ENCODE results near the gene WDR7.

WDR7 gene

GRCh38 chr18:56716692-56717146 is 65.6 kb downstream of the WDR7 start:
- Histone ChIP-seq H3K4me3 (ENCODE audit: low read depth in 1 of 2, low read length in 2 of 2) (no peak overlapping the region), H3K27ac (ENCODE audit: low read depth, low read length) (no peak overlapping the region), H3K27me3 (ENCODE audit: control insufficient read depth in 1 of 2, insufficient read depth in 2 of 2, low read length in 2 of 2) (no peaks in the 10 kb centered on the region), H3K9me3 (ENCODE audit: control insufficient read depth in 1 of 2, low read length in 2 of 2) (no peaks in the 10 kb centered on the region), H3K36me3 (ENCODE audit: control insufficient read depth in 1 of 2, insufficient read depth in 2 of 2, low read length in 2 of 2) (peaks cover 0 to 3% of the 10 kb centered on the region in 2 donors), H3K9ac (ENCODE audit: low read depth in 1 of 2, low read length in 2 of 2) (no peak overlapping the region), H3K4me1 (ENCODE audit: control insufficient read depth in 1 of 2, insufficient read depth in 2 of 2, low read length in 2 of 2) (no peaks in the 10 kb centered on the region)

GRCh38 chr18:56721031-56721430 is 69.9 kb downstream of the WDR7 start:
- no peak overlapping the region for H3K9ac ChIP-seq (ENCODE audit: low read depth in 1 of 2, low read length in 2 of 2)
- H3K27ac ChIP-seq (ENCODE audit: low read depth, low read length) = no peak overlapping the region
- no peaks in the 10 kb centered on the region for H3K9me3 ChIP-seq (ENCODE audit: control insufficient read depth in 1 of 2, low read length in 2 of 2)
- no peak overlapping the region for H3K4me3 ChIP-seq (ENCODE audit: low read depth in 1 of 2, low read length in 2 of 2)
- peaks cover 0 to 4% of the 10 kb centered on the region in 2 donors for H3K36me3 ChIP-seq (ENCODE audit: control insufficient read depth in 1 of 2, insufficient read depth in 2 of 2, low read length in 2 of 2)
- no peaks in the 10 kb centered on the region for H3K4me1 ChIP-seq (ENCODE audit: control insufficient read depth in 1 of 2, insufficient read depth in 2 of 2, low read length in 2 of 2)
- no peaks in the 10 kb centered on the region for H3K27me3 ChIP-seq (ENCODE audit: control insufficient read depth in 1 of 2, insufficient read depth in 2 of 2, low read length in 2 of 2)

GRCh38 chr18:56721491-56721890 is 70.3 kb downstream of the WDR7 start:
- peaks cover 0 to 4% of the 10 kb centered on the region in 2 donors for H3K36me3 ChIP-seq (ENCODE audit: control insufficient read depth in 1 of 2, insufficient read depth in 2 of 2, low read length in 2 of 2)

GRCh38 chr18:56722518-56722917 is 71.4 kb downstream of the WDR7 start:
- Histone ChIP-seq H3K27ac (ENCODE audit: low read depth, low read length) (no peak overlapping the region), H3K9ac (ENCODE audit: low read depth in 1 of 2, low read length in 2 of 2) (no peak overlapping the region), H3K4me1 (ENCODE audit: control insufficient read depth in 1 of 2, insufficient read depth in 2 of 2, low read length in 2 of 2) (no peaks in the 10 kb centered on the region), H3K4me3 (ENCODE audit: low read depth in 1 of 2, low read length in 2 of 2) (no peak overlapping the region), H3K9me3 (ENCODE audit: control insufficient read depth in 1 of 2, low read length in 2 of 2) (no peaks in the 10 kb centered on the region), H3K36me3 (ENCODE audit: control insufficient read depth in 1 of 2, insufficient read depth in 2 of 2, low read length in 2 of 2) (peaks cover 0 to 4% of the 10 kb centered on the region in 2 donors), H3K27me3 (ENCODE audit: control insufficient read depth in 1 of 2, insufficient read depth in 2 of 2, low read length in 2 of 2) (no peaks in the 10 kb centered on the region)

More at GRCh38 chr18:56721491-56721890, 70.3 kb downstream of the WDR7 start:
- Histone ChIP-seq H3K27ac (ENCODE audit: low read depth, low read length) (no peak overlapping the region), H3K9ac (ENCODE audit: low read depth in 1 of 2, low read length in 2 of 2) (no peak overlapping the region), H3K27me3 (ENCODE audit: control insufficient read depth in 1 of 2, insufficient read depth in 2 of 2, low read length in 2 of 2) (no peaks in the 10 kb centered on the region), H3K4me1 (ENCODE audit: control insufficient read depth in 1 of 2, insufficient read depth in 2 of 2, low read length in 2 of 2) (no peaks in the 10 kb centered on the region), H3K4me3 (ENCODE audit: low read depth in 1 of 2, low read length in 2 of 2) (no peak overlapping the region), H3K9me3 (ENCODE audit: control insufficient read depth in 1 of 2, low read length in 2 of 2) (no peaks in the 10 kb centered on the region)

GRCh38 chr18:56723068-56723467 is 71.9 kb downstream of the WDR7 start:
- no peak overlapping the region for H3K4me3 ChIP-seq (ENCODE audit: low read depth in 1 of 2, low read length in 2 of 2)
- H3K27ac ChIP-seq (ENCODE audit: low read depth, low read length) = no peak overlapping the region
- peaks cover 0 to 4% of the 10 kb centered on the region in 2 donors for H3K36me3 ChIP-seq (ENCODE audit: control insufficient read depth in 1 of 2, insufficient read depth in 2 of 2, low read length in 2 of 2)
- H3K9me3 ChIP-seq (ENCODE audit: control insufficient read depth in 1 of 2, low read length in 2 of 2) = no peaks in the 10 kb centered on the region
- no peaks in the 10 kb centered on the region for H3K27me3 ChIP-seq (ENCODE audit: control insufficient read depth in 1 of 2, insufficient read depth in 2 of 2, low read length in 2 of 2)
- no peak overlapping the region for H3K9ac ChIP-seq (ENCODE audit: low read depth in 1 of 2, low read length in 2 of 2)
- H3K4me1 ChIP-seq (ENCODE audit: control insufficient read depth in 1 of 2, insufficient read depth in 2 of 2, low read length in 2 of 2) = no peaks in the 10 kb centered on the region

- Histone ChIP-seq H3K27me3 (ENCODE audit: control insufficient read depth in 1 of 2, insufficient read depth in 2 of 2, low read length in 2 of 2) (no peaks in the 10 kb centered on the region), H3K4me3 (ENCODE audit: low read depth in 1 of 2, low read length in 2 of 2) (no peak overlapping the region), H3K4me1 (ENCODE audit: control insufficient read depth in 1 of 2, insufficient read depth in 2 of 2, low read length in 2 of 2) (peaks cover 1 to 5% of the 10 kb centered on the region in 2 donors), H3K9me3 (ENCODE audit: control insufficient read depth in 1 of 2, low read length in 2 of 2) (no peaks in the 10 kb centered on the region), H3K9ac (ENCODE audit: low read depth in 1 of 2, low read length in 2 of 2) (no peak overlapping the region), H3K36me3 (ENCODE audit: control insufficient read depth in 1 of 2, insufficient read depth in 2 of 2, low read length in 2 of 2) (peaks cover 0 to 10% of the 10 kb centered on the region in 2 donors), H3K27ac (ENCODE audit: low read depth, low read length) (no peak overlapping the region)
Observed at GRCh38 chr18:56723706-56724105, 72.5 kb downstream of the WDR7 start.

GRCh38 chr18:56726906-56727305 is 75.7 kb downstream of the WDR7 start:
- Histone ChIP-seq H3K27me3 (ENCODE audit: control insufficient read depth in 1 of 2, insufficient read depth in 2 of 2, low read length in 2 of 2) (no peaks in the 10 kb centered on the region), H3K9me3 (ENCODE audit: control insufficient read depth in 1 of 2, low read length in 2 of 2) (no peaks in the 10 kb centered on the region), H3K4me3 (ENCODE audit: low read depth in 1 of 2, low read length in 2 of 2) (no peak overlapping the region), H3K4me1 (ENCODE audit: control insufficient read depth in 1 of 2, insufficient read depth in 2 of 2, low read length in 2 of 2) (peaks cover 3 to 5% of the 10 kb centered on the region in 2 donors), H3K9ac (ENCODE audit: low read depth in 1 of 2, low read length in 2 of 2) (no peak overlapping the region), H3K27ac (ENCODE audit: low read depth, low read length) (no peak overlapping the region), H3K36me3 (ENCODE audit: control insufficient read depth in 1 of 2, insufficient read depth in 2 of 2, low read length in 2 of 2) (peaks cover 4 to 6% of the 10 kb centered on the region in 2 donors)

GRCh38 chr18:56727399-56727798 is 76.2 kb downstream of the WDR7 start:
- Histone ChIP-seq H3K4me3 (ENCODE audit: low read depth in 1 of 2, low read length in 2 of 2) (no peak overlapping the region), H3K27ac (ENCODE audit: low read depth, low read length) (no peak overlapping the region), H3K9ac (ENCODE audit: low read depth in 1 of 2, low read length in 2 of 2) (no peak overlapping the region), H3K36me3 (ENCODE audit: control insufficient read depth in 1 of 2, insufficient read depth in 2 of 2, low read length in 2 of 2) (peaks cover 4 to 6% of the 10 kb centered on the region in 2 donors), H3K4me1 (ENCODE audit: control insufficient read depth in 1 of 2, insufficient read depth in 2 of 2, low read length in 2 of 2) (peaks cover 3 to 5% of the 10 kb centered on the region in 2 donors), H3K9me3 (ENCODE audit: control insufficient read depth in 1 of 2, low read length in 2 of 2) (no peaks in the 10 kb centered on the region), H3K27me3 (ENCODE audit: control insufficient read depth in 1 of 2, insufficient read depth in 2 of 2, low read length in 2 of 2) (no peaks in the 10 kb centered on the region)

- H3K27ac ChIP-seq (ENCODE audit: low read depth, low read length) = no peak overlapping the region
- H3K27me3 ChIP-seq (ENCODE audit: control insufficient read depth in 1 of 2, insufficient read depth in 2 of 2, low read length in 2 of 2) = no peaks in the 10 kb centered on the region
- H3K36me3 ChIP-seq (ENCODE audit: control insufficient read depth in 1 of 2, insufficient read depth in 2 of 2, low read length in 2 of 2) = peaks cover 4 to 6% of the 10 kb centered on the region in 2 donors
- H3K4me3 ChIP-seq (ENCODE audit: low read depth in 1 of 2, low read length in 2 of 2) = no peak overlapping the region
- no peaks in the 10 kb centered on the region for H3K9me3 ChIP-seq (ENCODE audit: control insufficient read depth in 1 of 2, low read length in 2 of 2)
- H3K4me1 ChIP-seq (ENCODE audit: control insufficient read depth in 1 of 2, insufficient read depth in 2 of 2, low read length in 2 of 2) = peaks cover 3 to 11% of the 10 kb centered on the region in 2 donors
- no peak overlapping the region for H3K9ac ChIP-seq (ENCODE audit: low read depth in 1 of 2, low read length in 2 of 2)
Observed at GRCh38 chr18:56728741-56729140, 77.6 kb downstream of the WDR7 start.

- no peaks in the 10 kb centered on the region for H3K36me3 ChIP-seq (ENCODE audit: control insufficient read depth in 1 of 2, insufficient read depth in 2 of 2, low read length in 2 of 2)
- H3K4me3 ChIP-seq (ENCODE audit: low read depth in 1 of 2, low read length in 2 of 2) = no peak overlapping the region
- no peaks in the 10 kb centered on the region for H3K9me3 ChIP-seq (ENCODE audit: control insufficient read depth in 1 of 2, low read length in 2 of 2)
- H3K9ac ChIP-seq (ENCODE audit: low read depth in 1 of 2, low read length in 2 of 2) = no peak overlapping the region
- no peak overlapping the region for H3K27ac ChIP-seq (ENCODE audit: low read depth, low read length)
- H3K27me3 ChIP-seq (ENCODE audit: control insufficient read depth in 1 of 2, insufficient read depth in 2 of 2, low read length in 2 of 2) = no peaks in the 10 kb centered on the region
- peaks cover 0 to 2% of the 10 kb centered on the region in 2 donors for H3K4me1 ChIP-seq (ENCODE audit: control insufficient read depth in 1 of 2, insufficient read depth in 2 of 2, low read length in 2 of 2)
Observed at GRCh38 chr18:56738184-56738583, 87.0 kb downstream of the WDR7 start.

GRCh38 chr18:56739731-56740130 is 88.6 kb downstream of the WDR7 start:
- Histone ChIP-seq H3K4me3 (ENCODE audit: low read depth in 1 of 2, low read length in 2 of 2) (no peak overlapping the region), H3K4me1 (ENCODE audit: control insufficient read depth in 1 of 2, insufficient read depth in 2 of 2, low read length in 2 of 2) (no peaks in the 10 kb centered on the region), H3K9ac (ENCODE audit: low read depth in 1 of 2, low read length in 2 of 2) (no peak overlapping the region), H3K9me3 (ENCODE audit: control insufficient read depth in 1 of 2, low read length in 2 of 2) (no peaks in the 10 kb centered on the region), H3K27ac (ENCODE audit: low read depth, low read length) (no peak overlapping the region), H3K27me3 (ENCODE audit: control insufficient read depth in 1 of 2, insufficient read depth in 2 of 2, low read length in 2 of 2) (no peaks in the 10 kb centered on the region), H3K36me3 (ENCODE audit: control insufficient read depth in 1 of 2, insufficient read depth in 2 of 2, low read length in 2 of 2) (no peaks in the 10 kb centered on the region)
